Natural killer cell (primary cell): ENCODE measurements around the gene PHETA1. TPM values are rescaled to one million over a fixed set of nuclear protein-coding genes. Genes with fewer than 3 reads are reported as not detected.

Experiments used
- ATAC-seq, 3 donors: fragments of 150-1000 bp in 2 of 3; fragments of 200-7000 bp in 1 of 3; cut with Tn5 transposase; 1 replicate in 1 of 3; 2 replicates in 2 of 3; pipeline ENCODE4 v1.10.0; 2021; ENCODE audit warnings: mild to moderate bottlenecking in 2 of 3, moderate library complexity in 2 of 3
- DNase-seq, 2 donors: peaks; one replicate each; pipeline versions ENCODE4 v3.0.0 to v3.0.0-alpha.2; 2013 to 2021; ENCODE audit warnings: mixed read lengths in 1 of 2
- H3K27ac ChIP-seq: one replicate; pipeline ENCODE4 v1.5.1; 2013; ENCODE audit warnings: mild to moderate bottlenecking, low read length
- H3K27me3 ChIP-seq: one replicate; pipeline ENCODE4 v1.6.1; 2013; ENCODE audit warnings: low read length; ENCODE audit not compliant: control insufficient read depth, insufficient read depth
- H3K36me3 ChIP-seq: one replicate; pipeline ENCODE4 v1.6.1; 2013; ENCODE audit warnings: low read length; ENCODE audit not compliant: control insufficient read depth, insufficient read depth
- H3K4me1 ChIP-seq: one replicate; pipeline ENCODE4 v1.6.1; 2013; ENCODE audit warnings: low read length; ENCODE audit not compliant: control insufficient read depth, insufficient read depth
- H3K4me3 ChIP-seq: one replicate; pipeline ENCODE4 v1.5.1; 2013; ENCODE audit warnings: low read length
- H3K9me3 ChIP-seq: one replicate; pipeline ENCODE4 v1.6.1; 2013; ENCODE audit warnings: low read length; ENCODE audit not compliant: control insufficient read depth, insufficient read depth
- H3K27ac Mint-ChIP-seq, 2 donors: one replicate each; pipeline ENCODE4 v1.8.0; 2022; ENCODE audit warnings: mild to moderate bottlenecking in 2 of 2, mixed read lengths in 2 of 2, moderate library complexity in 1 of 2
- H3K27me3 Mint-ChIP-seq, 2 donors: one replicate each; pipeline ENCODE4 v1.8.0; 2022; ENCODE audit warnings: low read depth in 2 of 2, mixed read lengths in 2 of 2
- H3K36me3 Mint-ChIP-seq: one replicate; pipeline ENCODE4 v1.8.0; 2022; ENCODE audit warnings: mixed read lengths
- H3K4me1 Mint-ChIP-seq, 2 donors: one replicate each; pipeline ENCODE4 v1.8.0; 2022; ENCODE audit warnings: mixed read lengths in 2 of 2
- H3K4me3 Mint-ChIP-seq: one replicate; pipeline ENCODE4 v1.8.0; 2022; ENCODE audit warnings: mild to moderate bottlenecking, moderate library complexity, mixed read lengths
- H3K9me3 Mint-ChIP-seq, 2 donors: one replicate each; pipeline ENCODE4 v1.8.0; 2022; ENCODE audit warnings: mixed read lengths in 2 of 2
- WGBS: methylation state at CpG from one replicate; pipeline ENCODE4 v1.1.7; 2013; ENCODE audit warnings: missing lambda C conversion rate; ENCODE audit not compliant: insufficient coverage; 5-methylcytosine and 5-hydroxymethylcytosine counted together
- intact Hi-C: fragments of 100-400 bp; cut with micrococcal nuclease; formaldehyde crosslinking; loops from one replicate; pipeline ENCODE4 v1.14.2; 2022
- total RNA-seq, 4 donors: library from RNA; stranded (reverse); fragments of 120-200 nt in 1 of 4; gene quantifications; one replicate each; pipeline versions ENCODE4 v1.2.3 to v1.2.4, GENCODE V29; 2013 to 2022
- TF ChIP-seq, protein P1 (sequence below): fragments of 200-600 bp; IDR thresholded peaks from one replicate; pipeline ENCODE4 v1.8.0; 2022; ENCODE audit warnings: antibody characterized with exemption

The PHETA1 gene
- total RNA-seq, 3 donors from 2014 or later (not counting 1 experiment from before 2014, with no cell fraction given): 3.4 to 3.8 (median 3.5) TPM

DNA sequence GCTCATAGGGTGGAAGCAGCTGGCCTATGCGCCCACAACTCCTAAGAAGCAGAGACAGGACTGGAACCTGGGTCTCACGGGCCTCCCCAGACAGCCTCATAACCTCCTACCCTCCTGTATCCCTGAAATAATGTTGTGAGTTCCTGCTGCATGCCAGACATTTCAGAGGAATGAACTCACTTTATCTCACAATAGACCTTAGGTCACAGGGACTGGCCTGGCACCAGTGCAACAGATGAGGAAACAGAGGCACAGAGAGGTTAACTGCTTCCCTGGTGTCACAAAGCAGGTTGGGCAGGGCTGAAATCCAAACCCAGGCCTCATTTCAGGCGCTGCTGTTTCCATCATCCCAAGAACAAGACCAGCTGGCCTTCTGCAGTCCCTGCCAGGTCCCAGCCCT, 5.3 kb downstream of the PHETA1 start:
- no peak overlapping the region for H3K4me3 ChIP-seq
- ATAC-seq (no peak), DNase-seq (no peak)
- 98% methylated on average over 3 of the region's 3 CpGs for WGBS
- no peaks in the 10 kb centered on the region for H3K27me3 ChIP-seq
- no peaks in the 10 kb centered on the region for H3K9me3 ChIP-seq
- intact Hi-C loops: no loop called here
- H3K36me3 ChIP-seq: no peaks in the 10 kb centered on the region
- TF ChIP-seq, protein P1, sequence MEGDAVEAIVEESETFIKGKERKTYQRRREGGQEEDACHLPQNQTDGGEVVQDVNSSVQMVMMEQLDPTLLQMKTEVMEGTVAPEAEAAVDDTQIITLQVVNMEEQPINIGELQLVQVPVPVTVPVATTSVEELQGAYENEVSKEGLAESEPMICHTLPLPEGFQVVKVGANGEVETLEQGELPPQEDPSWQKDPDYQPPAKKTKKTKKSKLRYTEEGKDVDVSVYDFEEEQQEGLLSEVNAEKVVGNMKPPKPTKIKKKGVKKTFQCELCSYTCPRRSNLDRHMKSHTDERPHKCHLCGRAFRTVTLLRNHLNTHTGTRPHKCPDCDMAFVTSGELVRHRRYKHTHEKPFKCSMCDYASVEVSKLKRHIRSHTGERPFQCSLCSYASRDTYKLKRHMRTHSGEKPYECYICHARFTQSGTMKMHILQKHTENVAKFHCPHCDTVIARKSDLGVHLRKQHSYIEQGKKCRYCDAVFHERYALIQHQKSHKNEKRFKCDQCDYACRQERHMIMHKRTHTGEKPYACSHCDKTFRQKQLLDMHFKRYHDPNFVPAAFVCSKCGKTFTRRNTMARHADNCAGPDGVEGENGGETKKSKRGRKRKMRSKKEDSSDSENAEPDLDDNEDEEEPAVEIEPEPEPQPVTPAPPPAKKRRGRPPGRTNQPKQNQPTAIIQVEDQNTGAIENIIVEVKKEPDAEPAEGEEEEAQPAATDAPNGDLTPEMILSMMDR: no peak
- no peak overlapping the region for H3K27ac ChIP-seq
- Mint-ChIP-seq H3K27ac (no peak overlapping the region), H3K9me3 (no peaks in the 10 kb centered on the region), H3K27me3 (peaks cover 4 to 6% of the 10 kb centered on the region in 2 donors), H3K36me3 (no peaks in the 10 kb centered on the region), H3K4me1 (peaks cover 33 to 52% of the 10 kb centered on the region in 2 donors), H3K4me3 (no peak overlapping the region)
- H3K4me1 ChIP-seq: peaks cover 45% of the 10 kb centered on the region

DNA sequence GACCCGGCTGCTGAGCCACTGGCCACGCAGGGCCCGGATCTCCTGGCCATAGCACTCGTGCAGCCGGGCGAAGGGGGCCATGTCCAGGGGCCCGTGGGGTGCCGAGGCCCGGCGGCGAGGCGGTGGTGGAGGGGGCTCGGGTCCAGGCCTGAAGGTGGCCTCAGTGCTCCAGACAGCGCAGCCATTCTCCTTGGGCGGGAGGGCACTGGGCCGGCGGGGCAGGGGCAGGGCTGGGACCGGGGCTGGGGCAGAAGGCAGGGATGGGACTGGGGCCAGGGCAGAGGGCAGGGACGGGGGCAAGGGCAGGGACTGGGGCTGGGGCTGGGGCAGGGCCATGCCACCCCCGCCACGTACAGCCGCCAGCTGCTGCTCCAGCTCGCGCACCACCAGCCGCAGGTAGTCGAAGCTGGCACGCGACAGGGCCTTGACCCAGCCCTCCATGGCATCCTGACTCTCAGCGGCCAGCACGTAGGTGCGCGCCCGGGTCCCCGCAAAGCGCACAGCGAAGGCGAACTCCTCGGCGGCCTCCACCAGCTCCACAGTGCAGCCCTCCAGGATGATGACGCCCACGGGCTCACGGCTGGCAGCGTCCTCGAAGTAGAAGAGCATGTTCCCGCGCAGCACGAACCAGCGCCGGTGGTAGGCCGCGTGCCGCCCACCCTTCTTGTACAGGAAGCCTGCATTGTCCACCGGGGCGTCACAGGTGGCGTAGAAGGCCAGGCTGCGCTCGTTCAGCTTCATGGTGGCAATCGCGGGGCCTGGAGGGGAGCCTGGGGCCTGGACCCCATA, 6.0 kb downstream of the PHETA1 start:
- H3K27ac Mint-ChIP-seq: no peak overlapping the region
- ATAC-seq: no peak

DNA sequence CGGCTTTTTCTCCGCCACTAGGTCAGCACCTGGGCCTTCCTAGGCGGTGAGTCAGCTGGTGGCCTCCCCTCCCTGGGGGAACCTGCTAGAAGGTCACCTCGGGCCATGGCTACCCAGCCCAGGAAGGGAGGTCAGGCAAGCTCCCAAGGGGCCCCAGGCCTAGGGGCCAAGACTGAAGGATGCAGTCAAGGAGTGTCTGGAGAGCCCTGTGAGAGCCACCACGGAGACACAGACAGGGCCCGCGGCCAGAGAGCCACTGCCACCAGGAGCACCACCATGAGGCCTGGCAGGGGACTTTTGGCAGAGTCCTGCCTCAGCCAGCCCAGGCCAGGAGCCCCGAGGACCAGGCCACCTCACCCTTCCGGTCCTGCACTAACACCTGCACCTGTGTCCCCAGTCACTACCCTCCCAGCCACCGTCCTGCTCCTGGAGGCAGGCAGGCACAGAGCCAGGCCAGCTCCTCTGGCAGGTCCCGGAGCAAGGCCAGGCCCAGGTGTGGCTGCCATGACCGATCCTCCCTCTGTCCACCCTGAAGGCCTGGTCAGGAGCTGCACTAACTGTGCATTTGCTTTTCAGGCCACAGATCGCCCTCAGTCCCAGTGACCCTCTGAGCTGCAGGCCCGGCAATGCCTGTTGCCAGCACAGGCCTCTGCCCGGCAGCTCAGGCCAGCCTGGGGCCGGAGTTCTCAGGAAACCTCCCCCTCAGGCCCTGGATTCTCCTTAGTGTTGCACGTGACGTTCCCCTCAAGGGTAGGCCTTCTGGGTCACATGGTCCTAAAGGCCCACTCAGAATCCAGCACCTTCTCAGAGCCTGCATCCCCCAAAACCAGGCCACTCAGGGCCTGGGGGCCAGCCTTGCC, 6.9 kb downstream of the PHETA1 start:
- no peak for DNase-seq
- no peaks in the 10 kb centered on the region for H3K36me3 Mint-ChIP-seq

More for the DNA sequence above, 6.0 kb downstream of the PHETA1 start:
- Histone ChIP-seq H3K4me1 (peaks cover 38% of the 10 kb centered on the region), H3K9me3 (no peaks in the 10 kb centered on the region), H3K27ac (no peak overlapping the region), H3K4me3 (no peak overlapping the region), H3K27me3 (no peaks in the 10 kb centered on the region), H3K36me3 (no peaks in the 10 kb centered on the region)
- Mint-ChIP-seq H3K36me3 (no peaks in the 10 kb centered on the region), H3K9me3 (no peaks in the 10 kb centered on the region), H3K4me1 (peaks cover 31 to 47% of the 10 kb centered on the region in 2 donors), H3K27me3 (peaks cover 4 to 6% of the 10 kb centered on the region in 2 donors), H3K4me3 (no peak overlapping the region)
- no peak for DNase-seq
- TF ChIP-seq, protein P1: no peak
- WGBS: 96% methylated on average over 59 of the region's 59 CpGs
- intact Hi-C loops: no loop called here

More for the DNA sequence above, 6.9 kb downstream of the PHETA1 start:
- Histone ChIP-seq H3K4me1 (peaks cover 29% of the 10 kb centered on the region), H3K36me3 (no peaks in the 10 kb centered on the region), H3K27me3 (no peaks in the 10 kb centered on the region), H3K4me3 (no peak overlapping the region), H3K27ac (no peak overlapping the region), H3K9me3 (no peaks in the 10 kb centered on the region)
- H3K27ac Mint-ChIP-seq: no peak overlapping the region
- ATAC-seq: no peak
- no peak overlapping the region for H3K4me3 Mint-ChIP-seq
- TF ChIP-seq, protein P1: no peak
- WGBS: 83% methylated on average over 18 of the region's 18 CpGs
- intact Hi-C loops: no loop called here
- H3K9me3 Mint-ChIP-seq: no peaks in the 10 kb centered on the region
- H3K27me3 Mint-ChIP-seq: peaks cover 4 to 6% of the 10 kb centered on the region in 2 donors
- peaks cover 22 to 39% of the 10 kb centered on the region in 2 donors for H3K4me1 Mint-ChIP-seq
